NCI-H1694 (cell line): Measurements from ENCODE around the gene ABHD17A.
A peak's percentile ranks its signal among the peaks of the same experiment; 100 is the strongest.

Experiments used
- DNase-seq: peaks from one replicate; lab custom pipeline; 2025; lab: John Stamatoyannopoulos, UW

The ABHD17A gene

GRCh38 chr19:1864480-1865171 lies 20.7 kb downstream of the ABHD17A start:
- no peak for DNase-seq

- DNase-seq = peak; percentile 73
Observed at GRCh38 chr19:1863638-1864479, 21.4 kb downstream of the ABHD17A start.

GRCh38 chr19:1863328-1863637 lies 22.0 kb downstream of the ABHD17A start, which contains the start of gene KLF16:
KLF16 (minus strand) TSS chr19:1863579; CDS start chr19:1863497, 82 bp downstream.
- no peak for DNase-seq

GRCh38 chr19:1862424-1863327 lies 22.6 kb downstream of the ABHD17A start:
- DNase-seq = no peak

- DNase-seq = no peak
Observed at GRCh38 chr19:1862068-1862423, 23.2 kb downstream of the ABHD17A start.

- DNase-seq = no peak
Observed at GRCh38 chr19:1861599-1862031, 23.7 kb downstream of the ABHD17A start.

GRCh38 chr19:1860821-1861598 lies 24.3 kb downstream of the ABHD17A start:
- no peak for DNase-seq

- no peak for DNase-seq
Observed at GRCh38 chr19:1860042-1860775, 25.1 kb downstream of the ABHD17A start.

- DNase-seq = no peak
Observed at GRCh38 chr19:1859331-1859781, 25.9 kb downstream of the ABHD17A start.

GRCh38 chr19:1858412-1859081 lies 26.7 kb downstream of the ABHD17A start:
- DNase-seq = no peak

- no peak for DNase-seq
Observed at GRCh38 chr19:1857648-1858326, 27.5 kb downstream of the ABHD17A start.

GRCh38 chr19:1856698-1857603 lies 28.3 kb downstream of the ABHD17A start:
- no peak for DNase-seq

GRCh38 chr19:1856345-1856697 lies 29.0 kb downstream of the ABHD17A start:
- DNase-seq = no peak

- no peak for DNase-seq
Observed at GRCh38 chr19:1855828-1856255, 29.5 kb downstream of the ABHD17A start.

GRCh38 chr19:1855040-1855827 lies 30.1 kb downstream of the ABHD17A start:
- DNase-seq = peak; percentile 85

- no peak for DNase-seq
Observed at GRCh38 chr19:1854542-1855039, 30.7 kb downstream of the ABHD17A start.

- no peak for DNase-seq
Observed at GRCh38 chr19:1854039-1854541, 31.2 kb downstream of the ABHD17A start.
